Upper lobe of left lung (tissue), 6 donors: ENCODE results near the gene RASA3. TPM values are rescaled to one million over a fixed set of nuclear protein-coding genes. Genes with fewer than 3 reads are reported as not detected.
"Not testable (repeated sequence)": the region's sequence is repeated elsewhere in the genome, so short reads cannot be mapped to it uniquely, and the experiment has no call there.

Experiments
- ATAC-seq, 2 donors: fragments of 200-7000 bp; cut with Tn5 transposase; one replicate each; pipeline ENCODE4 v1.9.1; 2022; ENCODE audit warnings: mild to moderate bottlenecking in 2 of 2, moderate library complexity in 2 of 2; ENCODE audit not compliant: low FRiP score in 2 of 2
- DNase-seq, 2 donors: peaks; one replicate each; pipeline ENCODE4 v3.0.0-alpha.2; 2019 to 2020
- H3K27ac ChIP-seq, 4 donors: fragments of 200-600 bp; sonication (generic); one replicate each; pipeline ENCODE4 v1.5.1; 2016 to 2019
- H3K27me3 ChIP-seq, 4 donors: fragments of 200-600 bp; sonication (generic); one replicate each; pipeline ENCODE4 v1.5.1; 2017 to 2019
- H3K36me3 ChIP-seq, 4 donors: fragments of 200-600 bp; sonication (generic); one replicate each; pipeline ENCODE4 v1.5.1; 2016 to 2019
- H3K4me1 ChIP-seq, 4 donors: fragments of 200-600 bp; sonication (generic); one replicate each; pipeline ENCODE4 v1.5.1; 2018 to 2019
- H3K4me3 ChIP-seq, 4 donors: fragments of 200-600 bp; sonication (generic); one replicate each; pipeline ENCODE4 v1.5.1; 2017 to 2019; ENCODE audit warnings: mild to moderate bottlenecking in 2 of 4, moderate library complexity in 1 of 4
- H3K9me3 ChIP-seq, 4 donors: fragments of 200-600 bp; sonication (generic); one replicate each; pipeline ENCODE4 v1.5.1; 2018 to 2019
- EP300 ChIP-seq, 4 donors: sonication (generic); formaldehyde crosslinking; IDR thresholded peaks; one replicate each; pipeline ENCODE4 v1.5.1; 2017; ENCODE audit warnings: antibody characterized with exemption in 4 of 4, control low read depth in 2 of 4
- POLR2A ChIP-seq, 4 donors: fragments of 450-650 bp; IDR thresholded peaks; one replicate each; pipeline ENCODE4 v1.5.1; 2016 to 2017; ENCODE audit warnings: antibody characterized with exemption in 4 of 4, mild to moderate bottlenecking in 2 of 4
- POLR2AphosphoS5 ChIP-seq, 2 donors: sonication (generic); formaldehyde crosslinking; IDR thresholded peaks; one replicate each; pipeline ENCODE4 v1.5.1; 2017; ENCODE audit warnings: antibody characterized with exemption in 2 of 2
- WGBS, 2 donors: methylation state at CpG; one replicate each; pipeline ENCODE4 v1.1.5; 2017 to 2018; 5-methylcytosine and 5-hydroxymethylcytosine counted together
- total RNA-seq, 6 donors: library from RNA; depleted of rRNA in 4 of 6; stranded (reverse); fragments of >200 nt in 4 of 6; gene quantifications; one replicate each; pipeline versions ENCODE4 v1.1.0 to v1.2.1, GENCODE V29; 2016 to 2021
- TF ChIP-seq, protein P1 (sequence below), 6 experiments: fragments of 450-650 bp in 4 of 6; fragments of 200-600 bp in 2 of 6; sonication (generic) in 2 of 6; IDR thresholded peaks; one replicate each; pipeline ENCODE4 v1.5.1; 2016 to 2019; ENCODE audit warnings: antibody characterized with exemption in 6 of 6
- donor health status: DM: no; HTN: no; CAD: no; lungs with moderate emphysema.
- donor health status: DM: no; HTN: yes; CAD: no; lungs with severe emphysema.

The RASA3 gene
- total RNA-seq, 6 donors from 2014 or later = 11.4 to 52.4 (median 18.4) TPM

DNA sequence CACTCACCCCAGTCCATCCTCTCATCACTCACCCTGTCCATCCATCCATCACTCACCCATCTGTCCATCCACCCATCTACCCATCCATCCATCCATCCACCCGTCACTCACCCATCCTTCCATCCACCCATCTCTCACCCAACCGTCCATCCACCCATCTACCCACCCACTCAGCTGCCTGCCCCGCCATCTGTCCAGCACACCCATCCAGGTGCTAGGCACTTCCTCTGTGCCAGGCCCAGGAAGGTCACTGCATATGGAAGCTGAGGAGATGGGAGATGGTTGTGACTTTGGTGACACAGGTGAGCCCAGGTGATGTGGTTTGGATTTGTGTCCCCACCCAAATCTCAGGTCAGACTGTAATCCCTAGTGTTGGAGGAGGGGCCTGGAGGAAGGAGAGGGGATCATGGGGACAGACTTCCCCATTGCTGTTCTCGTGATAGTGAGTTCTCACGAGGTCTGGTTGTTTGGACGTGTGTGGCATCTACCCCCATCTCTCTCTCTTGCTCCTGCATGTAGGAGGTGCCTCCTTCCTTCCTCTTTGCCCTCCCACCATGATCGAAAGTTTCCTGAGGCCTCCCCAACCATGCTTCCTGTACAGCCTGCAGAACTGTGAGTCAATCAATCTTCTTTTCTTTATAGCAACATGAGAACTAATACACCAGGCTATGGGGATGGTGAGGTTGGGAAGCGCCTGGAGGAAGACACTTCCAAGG lies 142.7 kb downstream of the RASA3 start:
- DNase-seq (peak in 1 of 2 donors; percentile 13), ATAC-seq (no peak)
- no peak overlapping the region for H3K27ac ChIP-seq
- no peaks in the 10 kb centered on the region for H3K9me3 ChIP-seq
- H3K4me1 ChIP-seq = no peaks in the 10 kb centered on the region
- H3K4me3 ChIP-seq = no peak overlapping the region
- TF ChIP-seq POLR2A (IDR thresholded peaks at IDR 0.05) (no peak), EP300 (IDR thresholded peaks at IDR 0.05) (no peak), POLR2AphosphoS5 (IDR thresholded peaks at IDR 0.05) (no peak)
- TF ChIP-seq, protein P1, sequence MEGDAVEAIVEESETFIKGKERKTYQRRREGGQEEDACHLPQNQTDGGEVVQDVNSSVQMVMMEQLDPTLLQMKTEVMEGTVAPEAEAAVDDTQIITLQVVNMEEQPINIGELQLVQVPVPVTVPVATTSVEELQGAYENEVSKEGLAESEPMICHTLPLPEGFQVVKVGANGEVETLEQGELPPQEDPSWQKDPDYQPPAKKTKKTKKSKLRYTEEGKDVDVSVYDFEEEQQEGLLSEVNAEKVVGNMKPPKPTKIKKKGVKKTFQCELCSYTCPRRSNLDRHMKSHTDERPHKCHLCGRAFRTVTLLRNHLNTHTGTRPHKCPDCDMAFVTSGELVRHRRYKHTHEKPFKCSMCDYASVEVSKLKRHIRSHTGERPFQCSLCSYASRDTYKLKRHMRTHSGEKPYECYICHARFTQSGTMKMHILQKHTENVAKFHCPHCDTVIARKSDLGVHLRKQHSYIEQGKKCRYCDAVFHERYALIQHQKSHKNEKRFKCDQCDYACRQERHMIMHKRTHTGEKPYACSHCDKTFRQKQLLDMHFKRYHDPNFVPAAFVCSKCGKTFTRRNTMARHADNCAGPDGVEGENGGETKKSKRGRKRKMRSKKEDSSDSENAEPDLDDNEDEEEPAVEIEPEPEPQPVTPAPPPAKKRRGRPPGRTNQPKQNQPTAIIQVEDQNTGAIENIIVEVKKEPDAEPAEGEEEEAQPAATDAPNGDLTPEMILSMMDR (IDR thresholded peaks at IDR 0.05) = no peak
- 79 to 88% methylated on average over 8 of the region's 8 CpGs for WGBS, 2 donors
- no peaks in the 10 kb centered on the region for H3K27me3 ChIP-seq
- H3K36me3 ChIP-seq = peaks cover 0 to 32% (median 19%) of the 10 kb centered on the region in 4 donors

DNA sequence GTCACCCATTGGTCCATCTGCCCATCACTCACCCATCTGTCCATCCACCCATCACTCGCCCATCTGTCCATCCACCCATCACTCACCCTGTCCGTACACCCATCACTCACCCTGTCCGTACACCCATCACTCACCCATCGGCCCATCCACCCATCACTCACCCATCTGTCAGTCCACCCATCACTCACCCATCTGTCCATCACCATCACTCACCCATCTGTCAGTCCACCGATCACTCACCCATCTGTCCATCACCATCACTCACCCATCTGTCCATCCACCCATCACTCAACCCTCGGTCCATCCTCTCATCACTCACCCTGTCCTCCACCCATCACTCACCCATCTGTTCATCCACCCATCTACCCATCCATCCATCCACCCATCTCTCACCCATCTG lies 143.6 kb downstream of the RASA3 start:
- H3K4me1 ChIP-seq, ATAC-seq, H3K9me3 ChIP-seq, H3K27ac ChIP-seq, H3K4me3 ChIP-seq, H3K27me3 ChIP-seq: not testable (repeated sequence)
- peak in 1 of 2 donors; percentile 12 for DNase-seq
- H3K36me3 ChIP-seq = peaks cover 0 to 29% (median 19%) of the 10 kb centered on the region in 4 donors
- 86 to 95% methylated on average over 6 of the region's 6 CpGs for WGBS, 2 donors

DNA sequence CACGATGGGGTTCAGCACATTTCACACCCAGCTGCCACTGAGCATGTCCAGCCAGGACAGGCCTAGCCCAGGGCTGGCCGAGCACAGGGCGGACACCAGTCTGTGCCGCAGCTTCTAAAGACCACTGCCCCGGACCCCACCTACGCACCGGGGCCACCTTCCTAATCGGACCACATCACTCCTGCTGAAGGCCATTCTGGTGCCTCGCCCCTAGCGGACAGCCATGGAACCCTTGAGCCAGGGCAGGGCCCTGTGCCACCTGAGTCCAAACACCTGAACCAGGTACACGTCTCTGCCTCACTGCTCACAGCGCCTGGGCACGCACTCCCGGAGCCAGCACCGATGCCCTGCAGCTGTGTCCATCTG lies 150.1 kb downstream of the RASA3 start:
- peaks cover 0 to 48% (median 20%) of the 10 kb centered on the region in 4 donors for H3K36me3 ChIP-seq

DNA sequence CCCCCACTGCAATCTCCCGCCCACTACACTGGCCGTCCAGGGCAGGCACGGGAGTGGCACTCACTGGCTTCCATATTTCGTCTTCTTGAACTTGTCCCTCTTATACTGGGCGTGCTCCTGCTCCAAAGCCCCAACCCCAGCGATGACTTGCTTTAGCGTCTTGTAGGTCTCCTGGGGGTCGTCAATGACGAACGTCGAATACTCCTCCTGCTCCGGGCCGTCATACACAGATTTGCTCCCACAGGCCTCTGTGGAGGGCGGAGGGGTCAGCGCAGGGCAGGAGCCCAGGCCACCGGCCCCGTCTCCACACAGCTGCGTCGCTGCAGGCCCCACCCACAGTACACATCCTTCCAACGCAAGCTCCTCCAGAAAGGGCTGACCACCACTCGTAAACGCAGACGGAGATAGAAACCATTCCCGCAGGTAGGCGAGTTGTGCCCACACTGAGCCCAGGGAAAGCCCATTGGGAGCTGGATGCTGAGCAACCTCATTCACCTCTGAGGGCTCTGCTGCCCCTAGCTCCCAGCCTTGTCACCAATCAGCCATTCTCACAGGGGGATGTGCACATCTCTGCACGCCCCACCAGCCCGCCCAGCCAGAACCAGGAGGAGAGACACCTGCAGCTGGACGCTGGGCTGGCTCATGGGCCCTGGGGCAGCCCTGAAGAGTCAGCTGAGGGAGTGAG lies 150.7 kb downstream of the RASA3 start:
- DNase-seq = peak in 1 of 2 donors; percentile 66
- peak overlapping the region in 3 of 4 donors; percentile 23 to 80 (median 65) for H3K27ac ChIP-seq
- peaks cover 0 to 52% (median 20%) of the 10 kb centered on the region in 4 donors for H3K36me3 ChIP-seq
- 84 to 87% methylated on average over 17 to 28 of the region's 28 CpGs for WGBS, 2 donors
- TF ChIP-seq EP300 (IDR thresholded peaks at IDR 0.05) (no peak), POLR2A (IDR thresholded peaks at IDR 0.05) (no peak)
- TF ChIP-seq, protein P1 (IDR thresholded peaks at IDR 0.05) = no peak
- H3K9me3 ChIP-seq = no peaks in the 10 kb centered on the region
- H3K4me3 ChIP-seq = no peak overlapping the region
- peaks cover under 1 to 9% (median 9%) of the 10 kb centered on the region in 4 donors for H3K4me1 ChIP-seq
- no peaks in the 10 kb centered on the region for H3K27me3 ChIP-seq
- ATAC-seq = peak in 1 of 2 donors; percentile 5

More for the DNA sequence above, 150.1 kb downstream of the RASA3 start:
- Histone ChIP-seq H3K27ac (peak overlapping the region in 1 of 4 donors; percentile 80), H3K4me1 (peaks cover 0 to 9% (median 4%) of the 10 kb centered on the region in 4 donors), H3K27me3 (no peaks in the 10 kb centered on the region), H3K4me3 (no peak overlapping the region), H3K9me3 (no peaks in the 10 kb centered on the region)
- TF ChIP-seq POLR2AphosphoS5 (IDR thresholded peaks at IDR 0.05) (no peak), POLR2A (IDR thresholded peaks at IDR 0.05) (no peak), EP300 (IDR thresholded peaks at IDR 0.05) (no peak)
- TF ChIP-seq, protein P1 (IDR thresholded peaks at IDR 0.05) = no peak
- peak in 1 of 2 donors; percentile 67 for DNase-seq
- 98 to 100% methylated on average over 4 to 14 of the region's 15 CpGs for WGBS, 2 donors
- peak in 1 of 2 donors; percentile 18 for ATAC-seq

DNA sequence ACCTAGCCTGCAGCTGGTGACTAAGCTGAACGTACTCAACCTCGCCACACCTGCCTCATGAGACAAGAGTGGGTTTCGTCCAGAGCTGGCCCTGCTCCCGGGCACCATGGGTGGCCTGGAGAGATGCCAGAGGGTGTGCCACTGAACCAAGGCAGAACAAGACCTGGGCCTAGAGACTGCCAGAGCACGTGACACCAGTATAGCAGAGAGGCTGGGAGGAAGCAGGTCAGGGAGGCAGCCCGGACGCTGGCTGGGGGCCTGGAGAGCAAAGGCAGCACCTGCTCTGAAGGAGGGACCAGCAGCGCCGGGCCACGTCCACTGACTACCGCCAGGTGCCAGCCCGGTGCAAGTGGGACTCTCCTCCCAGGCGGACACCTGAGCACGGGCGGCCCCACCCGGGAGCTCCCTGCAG lies 151.2 kb downstream of the RASA3 start:
- Histone ChIP-seq H3K4me3 (no peak overlapping the region), H3K27ac (peak overlapping the region in 3 of 4 donors; percentile 23 to 80 (median 65)), H3K9me3 (no peaks in the 10 kb centered on the region), H3K36me3 (peaks cover 0 to 53% (median 20%) of the 10 kb centered on the region in 4 donors), H3K27me3 (no peaks in the 10 kb centered on the region), H3K4me1 (peaks cover 4 to 13% (median 9%) of the 10 kb centered on the region in 4 donors)
- peak; percentile 45 to 89 for ATAC-seq
- DNase-seq = peak; percentile 91 to 94
- 53% methylated on average over 15 of the region's 16 CpGs; no CpG with 5 or more reads in 1 of the 2 donors for WGBS, 2 donors
- TF ChIP-seq EP300 (IDR thresholded peaks at IDR 0.05) (peak in 1 of 4 donors; percentile 66), POLR2AphosphoS5 (IDR thresholded peaks at IDR 0.05) (peak in 1 of 2 donors; percentile 52), POLR2A (IDR thresholded peaks at IDR 0.05) (peak in 1 of 4 donors; percentile 28)
- TF ChIP-seq, protein P1 (IDR thresholded peaks at IDR 0.05) = peak in 3 of 6 experiments; percentile 33 to 66 (median 34)
